ENCODE results near the gene PRKCG.

Gene PRKCG

DNA sequence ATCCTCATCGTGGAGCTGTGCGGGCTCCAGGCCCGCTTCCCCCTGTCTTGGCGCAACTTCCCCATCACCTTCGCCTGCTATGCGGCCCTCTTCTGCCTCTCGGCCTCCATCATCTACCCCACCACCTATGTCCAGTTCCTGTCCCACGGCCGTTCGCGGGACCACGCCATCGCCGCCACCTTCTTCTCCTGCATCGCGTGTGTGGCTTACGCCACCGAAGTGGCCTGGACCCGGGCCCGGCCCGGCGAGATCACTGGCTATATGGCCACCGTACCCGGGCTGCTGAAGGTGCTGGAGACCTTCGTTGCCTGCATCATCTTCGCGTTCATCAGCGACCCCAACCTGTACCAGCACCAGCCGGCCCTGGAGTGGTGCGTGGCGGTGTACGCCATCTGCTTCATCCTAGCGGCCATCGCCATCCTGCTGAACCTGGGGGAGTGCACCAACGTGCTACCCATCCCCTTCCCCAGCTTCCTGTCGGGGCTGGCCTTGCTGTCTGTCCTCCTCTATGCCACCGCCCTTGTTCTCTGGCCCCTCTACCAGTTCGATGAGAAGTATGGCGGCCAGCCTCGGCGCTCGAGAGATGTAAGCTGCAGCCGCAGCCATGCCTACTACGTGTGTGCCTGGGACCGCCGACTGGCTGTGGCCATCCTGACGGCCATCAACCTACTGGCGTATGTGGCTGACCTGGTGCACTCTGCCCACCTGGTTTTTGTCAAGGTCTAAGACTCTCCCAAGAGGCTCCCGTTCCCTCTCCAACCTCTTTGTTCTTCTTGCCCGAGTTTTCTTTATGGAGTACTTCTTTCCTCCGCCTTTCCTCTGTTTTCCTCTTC lies 8.0 kb upstream of the PRKCG start:
- DNase-seq = no peak

DNA sequence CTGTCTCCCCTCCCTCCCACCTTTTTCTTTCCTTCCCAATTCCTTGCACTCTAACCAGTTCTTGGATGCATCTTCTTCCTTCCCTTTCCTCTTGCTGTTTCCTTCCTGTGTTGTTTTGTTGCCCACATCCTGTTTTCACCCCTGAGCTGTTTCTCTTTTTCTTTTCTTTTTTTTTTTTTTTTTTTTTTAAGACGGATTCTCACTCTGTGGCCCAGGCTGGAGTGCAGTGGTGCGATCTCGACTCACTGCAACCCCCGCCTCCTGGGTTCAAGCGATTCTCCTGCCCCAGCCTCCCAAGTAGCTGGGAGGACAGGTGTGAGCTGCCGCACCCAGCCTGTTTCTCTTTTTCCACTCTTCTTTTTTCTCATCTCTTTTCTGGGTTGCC lies 7.4 kb upstream of the PRKCG start:
- DNase-seq = no peak

DNA sequence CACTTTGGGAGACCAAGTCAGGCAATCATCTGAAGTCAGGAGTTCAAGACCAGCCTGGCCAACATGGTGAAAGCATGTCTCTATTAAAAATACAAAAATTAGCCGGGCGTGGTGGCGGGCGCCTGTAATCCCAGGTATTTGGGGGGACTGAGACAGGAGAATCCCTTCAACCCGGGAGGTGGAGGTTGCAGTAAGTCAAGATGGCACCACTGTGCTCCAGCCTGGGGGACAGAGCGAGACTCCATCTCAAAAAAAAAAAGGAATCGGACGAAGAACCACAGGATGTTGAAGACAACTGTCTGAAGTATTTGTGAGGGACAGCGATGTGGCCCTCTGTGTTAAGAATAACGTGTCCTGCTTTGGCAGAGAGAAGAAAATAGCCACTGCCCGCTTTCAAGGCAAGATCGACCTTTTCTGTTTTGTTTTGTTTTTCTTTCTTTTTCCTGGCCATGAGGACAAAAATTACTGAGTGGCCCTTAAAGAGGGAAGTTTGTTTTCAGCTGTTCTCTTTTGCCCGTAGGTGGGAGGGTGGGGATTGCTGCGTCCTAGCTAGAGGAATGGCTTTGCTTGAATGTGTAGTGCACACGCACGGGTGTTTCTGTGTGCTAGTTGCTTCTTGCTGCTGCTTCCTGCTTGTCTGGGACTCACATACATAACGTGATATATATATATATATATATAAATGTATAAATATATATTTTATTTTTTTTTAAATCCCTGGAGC lies 6.2 kb upstream of the PRKCG start:
- DNase-seq = no peak

DNA sequence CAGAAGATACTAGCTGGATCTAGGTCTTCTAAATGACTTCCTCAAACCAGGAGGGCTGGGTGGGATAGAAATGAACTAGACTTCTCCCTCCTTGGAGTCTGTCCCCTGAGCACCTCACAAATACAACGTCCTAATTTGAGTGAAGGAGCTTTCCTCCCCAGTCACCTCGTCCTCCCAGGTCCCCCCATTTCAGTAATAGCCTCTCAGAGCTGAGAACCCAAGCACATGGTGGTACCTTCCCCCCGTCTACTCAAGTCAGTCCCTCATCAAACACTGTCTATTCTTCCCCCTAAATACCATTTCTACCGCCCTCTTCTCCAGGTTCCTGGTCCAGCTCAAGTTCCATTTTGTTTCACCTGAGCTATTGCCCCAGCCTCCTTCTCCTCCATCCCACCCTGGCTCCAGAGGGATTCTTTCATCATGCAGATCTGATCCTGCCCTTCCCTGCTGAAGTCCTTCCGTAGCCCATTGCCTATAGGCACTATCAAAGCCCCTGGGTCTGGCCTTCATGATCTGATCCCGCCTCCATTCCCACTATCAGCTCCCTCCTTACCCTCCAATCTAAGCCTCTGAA lies 5.3 kb upstream of the PRKCG start:
- no peak for DNase-seq

DNA sequence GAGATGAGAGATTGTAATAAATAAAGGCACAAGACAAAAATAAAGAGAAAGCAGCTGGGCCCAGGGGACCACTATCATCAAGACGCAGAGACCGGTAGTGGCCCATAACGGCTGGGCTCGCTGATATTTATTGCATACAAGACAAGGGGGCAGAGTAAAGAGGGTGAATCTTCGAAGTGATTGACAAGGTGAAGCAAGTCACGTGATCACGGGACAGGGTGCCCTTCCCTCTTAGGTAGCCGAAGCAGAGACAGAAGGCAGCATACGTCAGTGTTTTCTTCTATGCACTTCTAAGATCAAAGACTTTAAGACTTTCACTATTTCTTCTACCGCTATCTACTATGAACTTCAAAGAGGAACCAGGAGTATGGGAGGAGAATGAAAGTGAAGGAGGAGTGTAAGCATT lies 4.6 kb upstream of the PRKCG start:
- DNase-seq = peak in 1 of 2 experiments; percentile 30

DNA sequence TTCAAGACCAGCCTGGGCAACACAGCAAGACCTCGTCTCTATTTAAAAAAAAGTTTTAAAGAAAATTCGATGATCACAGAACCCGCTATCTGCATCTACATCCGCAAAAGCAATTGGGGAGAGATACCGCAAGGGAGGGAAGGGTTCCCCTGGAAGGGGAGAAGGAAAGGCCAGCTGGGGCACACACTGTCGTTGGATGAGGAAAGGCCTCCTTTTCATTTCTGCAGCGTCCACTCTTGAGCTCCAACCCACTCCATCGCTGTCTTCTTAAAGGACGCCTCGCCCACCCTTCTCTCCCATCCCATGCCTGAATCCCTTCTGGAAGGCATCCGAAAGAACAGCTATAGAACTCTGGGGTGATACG lies 3.2 kb upstream of the PRKCG start:
- DNase-seq = no peak

DNA sequence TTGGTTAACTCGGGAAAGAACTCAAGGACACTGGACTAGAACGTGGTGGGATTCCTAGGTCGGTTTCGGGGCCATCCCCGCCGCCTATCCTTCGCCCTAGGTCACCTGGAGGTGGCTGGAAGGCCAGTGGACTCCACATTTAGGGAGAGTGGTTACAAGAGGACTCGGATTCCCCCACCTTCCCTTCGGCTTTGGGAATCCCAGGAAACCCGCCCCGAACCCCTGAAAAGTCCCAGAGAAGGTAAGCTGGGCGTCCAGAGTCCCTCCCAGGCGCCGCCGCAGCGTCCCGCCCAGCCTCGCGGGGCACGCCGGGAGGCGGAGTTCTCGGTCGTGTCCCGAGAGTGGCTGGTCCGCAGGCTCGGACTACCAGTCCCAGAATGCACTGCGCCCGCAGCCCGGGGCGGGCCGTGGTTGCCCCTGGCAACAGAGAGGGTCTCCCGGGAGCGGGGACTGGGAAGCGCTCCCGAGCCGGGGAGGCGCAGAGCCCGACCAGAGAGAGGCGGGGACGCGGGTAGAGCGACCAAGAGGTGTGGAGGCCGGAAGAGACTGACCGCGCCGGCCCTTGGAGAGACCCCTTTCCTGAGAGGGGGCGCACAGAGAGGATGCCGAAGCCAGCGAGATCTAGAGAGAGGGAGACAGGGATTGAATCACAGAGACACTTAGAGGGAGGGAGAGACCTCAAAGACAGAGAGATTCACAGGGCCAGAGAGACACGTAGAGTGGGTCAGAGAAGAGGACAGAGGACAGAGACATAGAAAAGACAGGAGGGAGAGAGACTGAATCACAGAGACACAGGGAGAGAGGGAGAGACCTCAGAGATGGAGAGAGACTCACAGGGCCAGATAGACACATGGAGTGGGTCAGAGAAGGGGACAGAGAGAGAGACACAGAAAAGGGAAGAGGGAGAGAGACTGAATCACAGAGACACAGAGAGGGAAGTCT lies 2.6 kb upstream of the PRKCG start:
- DNase-seq = peak; percentile 75

DNA sequence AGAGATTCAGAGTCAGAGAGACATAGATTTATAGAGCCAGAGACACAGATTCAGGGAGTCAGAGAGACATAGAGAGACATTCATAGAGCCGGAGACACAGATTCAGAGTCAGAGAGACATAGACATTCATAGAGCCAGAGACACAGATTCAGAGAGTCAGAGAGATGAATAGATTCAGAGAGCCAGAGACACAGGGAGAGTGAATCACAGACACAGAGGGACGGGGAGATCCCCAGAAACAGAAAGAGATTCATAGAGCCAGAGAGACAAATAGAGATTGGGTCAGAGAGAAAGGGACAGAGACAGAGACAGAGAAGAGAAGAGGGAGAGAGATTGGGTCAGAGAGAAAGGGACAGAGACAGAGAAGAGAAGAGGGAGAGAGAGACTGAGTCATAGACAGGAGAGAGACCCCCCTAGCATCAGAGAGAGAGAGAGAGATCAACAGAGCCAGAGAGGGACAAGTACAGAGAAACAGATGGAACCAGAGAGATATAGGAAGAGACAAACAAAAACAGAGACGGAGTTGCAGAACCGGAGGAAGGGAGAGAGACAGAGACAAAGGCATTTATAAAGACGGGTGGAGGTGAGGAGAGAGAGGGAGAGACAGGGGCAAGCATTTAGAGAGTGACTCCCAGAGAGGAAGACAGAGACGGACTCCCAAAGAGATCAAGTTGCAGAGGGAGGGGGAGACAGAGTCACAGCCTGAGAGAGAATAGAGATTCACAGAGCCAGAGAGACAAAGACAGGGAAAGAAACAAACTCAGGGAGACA lies 1.1 kb upstream of the PRKCG start:
- DNase-seq = no peak

DNA sequence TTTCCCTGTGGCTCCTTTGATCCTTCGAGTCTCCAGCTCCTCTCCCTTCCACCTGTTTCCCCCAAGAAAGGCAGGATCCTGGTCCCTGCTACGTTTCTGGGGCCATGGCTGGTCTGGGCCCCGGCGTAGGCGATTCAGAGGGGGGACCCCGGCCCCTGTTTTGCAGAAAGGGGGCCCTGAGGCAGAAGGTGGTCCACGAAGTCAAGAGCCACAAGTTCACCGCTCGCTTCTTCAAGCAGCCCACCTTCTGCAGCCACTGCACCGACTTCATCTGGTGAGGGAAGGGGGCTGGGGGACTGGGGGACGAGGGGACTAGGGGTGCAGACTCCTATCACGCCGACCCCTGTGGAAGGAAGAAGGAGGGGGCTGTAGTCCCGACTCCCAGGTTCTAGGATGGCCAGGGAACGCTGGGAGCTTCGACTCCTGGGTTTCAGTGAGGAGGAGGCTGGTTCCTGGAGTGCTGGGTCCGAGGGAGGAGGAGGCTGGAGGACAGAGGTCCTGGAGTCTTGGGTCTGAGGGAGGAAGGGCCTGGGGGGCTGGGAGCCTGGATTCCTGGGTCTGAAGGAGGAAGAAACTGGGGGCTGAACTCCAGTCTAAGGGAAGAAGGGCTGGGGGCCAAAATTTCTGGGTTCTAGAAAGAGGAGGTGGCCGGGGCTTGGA lies 524 bp downstream of the PRKCG start:
- DNase-seq = no peak

DNA sequence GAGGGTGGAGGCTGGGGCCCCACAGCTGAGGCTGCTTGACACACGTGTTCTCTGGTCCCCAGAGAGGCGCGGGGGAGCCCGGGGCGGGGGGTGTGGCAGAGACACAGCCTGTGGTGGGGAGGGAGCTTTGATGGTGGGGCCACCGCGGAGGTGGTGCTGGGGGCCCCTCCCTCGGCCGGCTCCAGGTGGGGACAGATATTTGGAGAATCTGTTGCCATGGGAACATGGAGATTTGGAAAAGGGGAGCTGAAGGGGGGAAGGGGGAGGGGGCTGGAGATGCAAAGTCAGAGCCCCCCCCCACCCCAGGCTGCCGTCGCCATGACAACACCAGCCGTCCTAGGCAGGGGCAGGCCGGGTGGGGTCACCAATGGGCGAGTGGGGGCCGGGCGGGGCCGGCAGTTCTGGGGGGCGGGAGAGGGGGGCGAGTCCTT lies 1.2 kb downstream of the PRKCG start:
- no peak for DNase-seq

DNA sequence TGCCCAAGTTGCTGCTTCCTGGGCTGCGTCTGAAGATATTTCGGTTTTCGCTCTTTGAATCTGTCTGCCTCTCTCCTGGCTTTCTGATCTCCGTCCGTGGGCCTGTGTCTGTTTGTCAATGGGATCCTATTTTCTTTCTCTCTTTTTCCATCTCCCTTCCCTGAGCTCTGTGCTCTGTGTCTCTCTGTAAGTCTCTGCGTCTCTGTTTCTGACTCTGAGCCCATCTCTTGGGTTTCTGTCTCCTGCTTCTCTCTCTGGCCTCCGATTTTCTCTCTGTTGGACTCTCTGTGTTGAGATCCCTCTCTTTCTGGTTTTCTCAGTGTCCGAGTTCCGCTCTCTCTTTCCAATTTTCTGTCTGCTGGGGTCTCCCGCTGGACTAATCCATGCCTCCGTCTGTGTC lies 1.7 kb downstream of the PRKCG start:
- no peak for DNase-seq

DNA sequence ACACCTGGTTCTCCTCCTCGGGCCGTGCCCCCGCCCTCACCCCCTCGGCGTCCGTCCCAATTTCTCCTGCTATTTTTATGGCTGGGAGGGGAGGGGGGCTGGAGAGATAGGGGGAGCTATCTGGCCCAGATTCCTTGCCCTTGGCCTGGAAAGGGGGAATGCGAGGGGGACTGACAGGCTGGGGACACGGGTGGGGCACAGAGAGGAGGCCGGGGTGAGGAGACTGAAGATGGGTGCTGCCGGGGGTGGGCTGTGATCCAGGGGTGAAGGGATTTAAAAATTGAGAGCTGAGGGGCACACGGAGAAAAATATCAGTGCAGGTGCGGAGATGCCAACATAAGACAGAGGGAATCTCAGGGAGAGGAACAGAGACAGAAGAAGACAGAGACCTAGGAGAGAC lies 2.3 kb downstream of the PRKCG start:
- no peak for DNase-seq

DNA sequence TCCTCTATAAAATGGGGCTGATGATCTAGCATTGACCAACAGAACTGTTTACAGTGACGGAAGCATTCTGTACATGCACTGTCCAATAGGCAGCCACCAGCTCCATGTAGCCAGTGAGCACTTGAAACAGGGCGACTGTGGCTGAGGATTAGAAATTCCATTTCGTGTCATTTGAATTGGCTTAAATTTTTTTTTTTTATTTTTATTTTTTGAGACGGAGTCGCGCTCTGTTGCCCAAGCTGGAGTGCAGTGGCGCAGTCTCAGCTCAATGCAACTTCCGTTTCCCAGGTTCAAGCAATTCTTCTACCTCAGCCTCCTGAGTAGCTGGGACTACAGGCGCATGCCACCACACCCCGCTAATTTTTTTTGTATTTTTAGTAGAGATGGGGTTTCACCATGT lies 3.0 kb downstream of the PRKCG start:
- no peak for DNase-seq

DNA sequence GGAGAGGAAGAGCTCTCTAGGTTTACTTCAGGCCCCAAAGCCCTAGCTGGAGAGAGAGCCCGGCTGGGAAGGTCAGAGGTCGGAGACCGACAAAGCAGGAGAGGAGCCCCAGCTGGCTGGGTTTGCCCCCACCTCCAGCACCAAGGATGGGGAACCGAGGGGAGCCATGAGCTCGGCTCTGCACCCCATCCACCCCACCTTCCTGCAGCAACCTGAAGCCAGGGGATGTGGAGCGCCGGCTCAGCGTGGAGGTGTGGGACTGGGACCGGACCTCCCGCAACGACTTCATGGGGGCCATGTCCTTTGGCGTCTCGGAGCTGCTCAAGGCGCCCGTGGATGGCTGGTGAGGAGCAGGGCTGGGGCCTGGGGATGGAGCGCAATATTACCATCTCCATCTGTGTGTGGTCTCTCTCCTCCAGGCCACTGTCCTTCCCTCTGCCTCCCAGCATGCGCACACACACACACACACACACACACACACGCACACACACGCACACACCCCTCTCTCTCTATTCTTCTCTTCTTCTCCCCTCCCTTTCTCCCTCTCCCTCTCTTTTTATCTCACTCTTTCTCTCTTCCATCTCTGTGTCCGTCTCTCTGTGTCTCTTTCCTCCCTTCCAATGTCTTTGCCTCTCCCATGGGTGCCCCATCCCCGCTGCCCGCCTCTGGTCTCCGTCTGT lies 10.4 kb downstream of the PRKCG start:
- no peak for DNase-seq

DNA sequence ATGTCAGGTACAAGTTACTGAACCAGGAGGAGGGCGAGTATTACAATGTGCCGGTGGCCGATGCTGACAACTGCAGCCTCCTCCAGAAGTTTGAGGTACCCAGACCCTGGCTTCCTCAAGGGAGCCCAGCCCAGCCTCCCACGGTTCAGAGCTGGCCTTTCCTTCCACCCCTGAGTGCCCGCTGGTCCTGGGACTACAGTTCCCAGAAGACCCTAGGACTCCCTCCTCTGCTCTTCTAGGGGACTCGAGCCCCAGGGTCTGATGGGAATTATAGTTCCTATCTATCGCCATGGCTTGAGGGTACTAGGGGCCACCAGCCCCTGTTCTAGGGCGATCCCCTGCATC lies 11.0 kb downstream of the PRKCG start:
- no peak for DNase-seq

DNA sequence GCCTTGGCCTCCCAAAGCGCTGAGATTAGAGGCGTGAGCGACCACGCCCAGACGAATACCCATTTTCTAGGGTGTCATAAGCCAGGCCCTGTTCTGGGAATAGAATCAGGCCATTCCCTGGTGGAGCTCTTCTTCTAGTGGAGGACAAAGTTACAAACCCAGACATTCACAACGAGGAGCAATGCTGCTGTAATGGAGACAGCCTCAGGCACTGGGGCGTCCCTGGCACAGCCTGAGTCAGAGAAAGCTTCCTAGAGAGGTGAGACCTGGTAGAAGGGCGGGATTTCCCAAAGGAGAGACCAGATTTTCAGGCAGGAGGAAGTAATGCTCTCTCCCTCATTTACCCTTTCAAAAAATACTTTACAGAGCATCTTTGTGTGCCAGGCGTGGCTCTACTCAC lies 12.7 kb downstream of the PRKCG start:
- no peak for DNase-seq

DNA sequence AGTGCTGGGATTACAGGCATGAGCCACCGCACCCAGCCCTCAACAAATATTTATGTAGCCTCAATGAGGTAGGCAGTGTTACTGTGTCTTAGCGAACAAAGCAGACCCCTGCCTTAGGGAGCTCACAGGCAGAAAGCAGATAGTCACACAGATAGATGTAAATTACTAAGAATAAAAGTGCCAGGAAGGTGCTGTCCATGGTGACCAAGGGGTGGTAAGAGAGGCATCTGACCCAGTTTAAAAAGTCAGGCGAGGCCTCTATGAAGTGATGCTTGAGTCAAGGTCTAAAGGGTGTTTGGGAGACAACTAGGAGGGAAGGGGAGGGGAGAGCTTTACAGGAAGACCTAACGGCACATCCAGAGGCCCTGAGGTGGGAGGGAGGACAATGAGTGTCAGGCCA lies 14.7 kb downstream of the PRKCG start:
- DNase-seq = no peak

DNA sequence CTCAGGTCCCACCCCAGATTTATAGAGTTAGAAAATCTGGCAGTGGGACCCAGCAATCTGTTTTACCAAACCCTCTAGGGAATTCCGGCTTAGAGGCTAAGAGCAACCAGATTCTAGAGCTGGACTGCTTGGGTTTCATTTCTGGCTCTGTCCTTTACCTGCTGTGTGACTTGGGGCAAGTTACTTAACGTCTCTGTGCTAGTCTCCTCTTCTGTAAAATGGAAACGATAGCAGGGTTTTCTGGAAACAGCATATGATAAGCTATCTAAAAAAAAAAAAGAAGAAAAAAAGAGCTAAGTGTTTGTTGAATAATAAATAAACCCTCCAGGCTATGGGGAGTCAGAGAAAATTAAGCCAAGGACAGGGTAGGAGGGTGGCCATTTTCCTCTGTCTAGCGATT lies 15.5 kb downstream of the PRKCG start:
- no peak for DNase-seq

DNA sequence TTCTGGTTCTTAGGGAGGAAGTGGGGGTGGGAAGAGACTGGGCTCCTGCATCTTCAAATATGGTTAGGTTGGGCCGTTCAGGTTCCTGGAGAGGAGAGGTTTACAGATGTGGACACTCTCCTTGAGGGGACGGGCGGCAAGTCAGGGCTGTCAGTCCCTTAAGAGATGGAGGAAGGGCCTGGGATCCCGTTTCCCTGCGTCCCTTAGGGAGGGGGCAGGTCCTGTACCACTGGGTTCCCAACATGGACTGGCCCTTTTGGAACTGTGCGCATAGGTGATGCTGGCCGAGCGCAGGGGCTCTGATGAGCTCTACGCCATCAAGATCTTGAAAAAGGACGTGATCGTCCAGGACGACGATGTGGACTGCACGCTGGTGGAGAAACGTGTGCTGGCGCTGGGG lies 16.2 kb downstream of the PRKCG start:
- no peak for DNase-seq

DNA sequence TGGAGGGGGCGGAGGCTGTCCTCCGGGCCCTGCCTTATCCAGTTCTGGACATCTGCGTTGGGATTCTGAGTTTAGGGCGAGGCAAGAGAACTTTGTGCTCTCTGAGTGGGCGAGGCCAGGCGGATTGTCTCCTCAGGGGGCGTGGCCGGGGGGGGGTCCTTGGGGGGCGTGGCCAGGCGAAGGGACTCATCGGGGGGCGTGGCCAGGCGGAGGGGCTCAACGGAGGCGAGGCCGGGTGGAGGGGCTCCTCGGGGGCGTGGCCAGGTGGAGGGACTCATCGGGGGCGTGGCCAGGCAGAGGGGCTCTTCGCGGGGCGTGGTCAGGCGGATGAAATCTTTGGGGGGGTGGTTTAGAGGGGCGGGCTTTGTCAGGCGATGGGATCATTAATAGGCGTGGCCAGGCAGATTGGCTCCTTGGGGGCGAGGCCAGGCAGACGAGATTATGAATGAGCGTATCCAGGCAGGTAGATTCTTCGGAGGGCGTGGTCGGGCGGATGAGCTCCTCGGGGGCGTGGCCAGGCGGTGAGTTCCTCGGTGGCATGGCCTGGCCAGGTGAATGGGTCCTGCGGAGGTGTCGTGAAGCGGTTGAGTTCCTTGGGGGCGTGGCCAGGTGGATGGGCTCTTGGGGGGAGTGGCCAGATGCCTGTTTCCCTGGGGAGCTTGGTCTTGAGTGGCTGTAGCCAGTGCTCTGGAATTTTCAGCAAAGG lies 16.8 kb downstream of the PRKCG start:
- DNase-seq = no peak

Measured in stimulated activated CD4-positive, alpha-beta T cell treated with anti-CD3 and anti-CD28 coated beads, Interleukin-4, amount 100 ng/mL, for 4 hours (primary cell).